Subcutaneous abdominal adipose tissue (tissue), 5 donors: ENCODE measurements around the gene FGA.

Experiments
- H3K27ac ChIP-seq: one replicate; pipeline ENCODE4 v1.7.0; 2013; ENCODE audit warnings: low read depth, mild to moderate bottlenecking, inconsistent platforms, low read length, moderate library complexity
- H3K27me3 ChIP-seq, 5 donors: one replicate each; pipeline ENCODE4 v1.7.0; 2013; ENCODE audit warnings: low read length in 5 of 5, inconsistent platforms in 1 of 5; ENCODE audit not compliant: control insufficient read depth in 5 of 5, insufficient read depth in 4 of 5
- H3K36me3 ChIP-seq, 5 donors: one replicate each; pipeline ENCODE4 v1.7.0; 2013; ENCODE audit warnings: low read length in 5 of 5; ENCODE audit not compliant: control insufficient read depth in 5 of 5, insufficient read depth in 5 of 5
- H3K4me1 ChIP-seq, 5 donors: one replicate each; pipeline ENCODE4 v1.7.0; 2013; ENCODE audit warnings: low read length in 5 of 5, mild to moderate bottlenecking in 3 of 5, moderate library complexity in 1 of 5; ENCODE audit not compliant: control insufficient read depth in 5 of 5, insufficient read depth in 5 of 5
- H3K4me3 ChIP-seq, 5 donors: one replicate each; pipeline ENCODE4 v1.7.0; 2013; ENCODE audit warnings: low read length in 5 of 5, low read depth in 1 of 5
- H3K9ac ChIP-seq, 5 donors: one replicate each; pipeline ENCODE4 v1.7.0; 2013; ENCODE audit warnings: low read length in 5 of 5, mild to moderate bottlenecking in 4 of 5, moderate library complexity in 3 of 5
- H3K9me3 ChIP-seq, 5 donors: one replicate each; pipeline ENCODE4 v1.7.0; 2013; ENCODE audit warnings: low read length in 5 of 5; ENCODE audit not compliant: control insufficient read depth in 5 of 5
- donor health status: healthy.
- donor health status: healthy.
- donor health status: healthy.
- donor health status: healthy.
- donor health status: healthy.

The FGA gene

DNA sequence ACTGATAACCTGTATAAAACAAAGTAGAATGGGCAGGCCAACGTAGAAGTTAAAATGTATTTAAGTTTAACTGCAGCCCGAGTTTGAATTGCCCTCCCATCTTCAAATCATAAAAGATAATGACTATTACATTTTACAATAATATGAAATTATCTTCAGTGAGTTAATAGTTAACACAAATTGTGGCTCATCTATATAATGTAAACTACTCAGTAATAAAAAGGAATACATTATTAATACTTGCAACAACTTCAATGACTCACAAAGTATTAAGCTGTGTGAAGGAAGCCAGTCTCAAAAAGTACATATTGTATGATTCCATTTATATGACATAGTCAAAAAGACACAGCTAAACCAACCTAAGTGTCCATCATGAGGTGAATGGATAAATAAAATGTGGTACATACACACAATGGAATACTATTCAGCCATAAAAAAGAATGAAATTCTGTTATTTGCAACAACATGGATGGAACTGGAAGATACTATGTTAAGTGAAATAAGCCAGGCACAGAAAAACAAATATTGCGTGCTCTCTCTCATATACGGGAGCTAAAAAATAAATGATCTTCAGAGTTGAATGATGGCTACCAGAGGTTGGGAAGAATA lies 48.2 kb downstream of the FGA start:
- Histone ChIP-seq H3K36me3 (peaks cover 84 to 94% (median 92%) of the 10 kb centered on the region in 5 donors), H3K9ac (no peak overlapping the region), H3K27ac (no peak overlapping the region)

More for the DNA sequence above, 48.2 kb downstream of the FGA start:
- no peaks in the 10 kb centered on the region for H3K9me3 ChIP-seq
- H3K27me3 ChIP-seq: no peaks in the 10 kb centered on the region
- no peaks in the 10 kb centered on the region for H3K4me1 ChIP-seq
- no peak overlapping the region for H3K4me3 ChIP-seq
